Urinary bladder (tissue), 4 donors: ENCODE results near the gene TLX2. TPM values are rescaled to one million over a fixed set of nuclear protein-coding genes. Genes with fewer than 3 reads are reported as not detected.
"Not testable (repeated sequence)": the region's sequence is repeated elsewhere in the genome, so short reads cannot be mapped to it uniquely, and the experiment has no call there.

Experiments
- DNase-seq: peaks from one replicate; pipeline ENCODE4 v3.0.0-alpha.2; 2015; ENCODE audit errors: extremely low spot score
- H3K27ac ChIP-seq: one replicate; pipeline ENCODE4 v1.5.1; 2013; ENCODE audit warnings: low read depth, mild to moderate bottlenecking, moderate library complexity
- H3K36me3 ChIP-seq: one replicate; pipeline ENCODE4 v1.6.1; 2013; ENCODE audit warnings: mild to moderate bottlenecking, moderate library complexity; ENCODE audit not compliant: insufficient read depth
- H3K4me1 ChIP-seq: one replicate; pipeline ENCODE4 v1.6.1; 2013; ENCODE audit warnings: mild to moderate bottlenecking, moderate library complexity; ENCODE audit not compliant: insufficient read depth
- H3K4me3 ChIP-seq: one replicate; pipeline ENCODE4 v1.5.1; 2013; ENCODE audit warnings: low read depth, low read length
- WGBS: extraction: QIAGEN DNeasy Blood & Tissue Kit; methylation state at CpG from one replicate; pipeline ENCODE4 v1.1.7; 2013; 5-methylcytosine and 5-hydroxymethylcytosine counted together
- polyA plus RNA-seq: library from polyadenylated mRNA; stranded (reverse); fragments of 200-250 nt; gene quantifications from one replicate; pipeline ENCODE4 v1.2.3, GENCODE V29; 2013
- total RNA-seq: library from RNA; depleted of rRNA; stranded (reverse); fragments of >200 nt; gene quantifications from one replicate; pipeline ENCODE4 v1.2.3, GENCODE V29; 2014
- donor health status: healthy with polysubstance abuse.
- donor health status: healthy.

The TLX2 gene
- total RNA-seq (0.63 TPM), polyA plus RNA-seq (0.51 TPM)

- Histone ChIP-seq H3K36me3 (no peaks in the 10 kb centered on the region), H3K4me1 (peaks cover 3% of the 10 kb centered on the region), H3K27ac (no peak within 1 kb of the TSS), H3K4me3 (no peak within 1 kb of the TSS)
- DNase-seq, result no peak
- 3% methylated on average over 82 of the region's 82 CpGs for WGBS
Observed at GRCh38 chr2:74514368-74515270, at the start of gene TLX2. TLX2 (plus strand) TSS chr2:74514450; CDS start chr2:74514807, 357 bp downstream.

DNA sequence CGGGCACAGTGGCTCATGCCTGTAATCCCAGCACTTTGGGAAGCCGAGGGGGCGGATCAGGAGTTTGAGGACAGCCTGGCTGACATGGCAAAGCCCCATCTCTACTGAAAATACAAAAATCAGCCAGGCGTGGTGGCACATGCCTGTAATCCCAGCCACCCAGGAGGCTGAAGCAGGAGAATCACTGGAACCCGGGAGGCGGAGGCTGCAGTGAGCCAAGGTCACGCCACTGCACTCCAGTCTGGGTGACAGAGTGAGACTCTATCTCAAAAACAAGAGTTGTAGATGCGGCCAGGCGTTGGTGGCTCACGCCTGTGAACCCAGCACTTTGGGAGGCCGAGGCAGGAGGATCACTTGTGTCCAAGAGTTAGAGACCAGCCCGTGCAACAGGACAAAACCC, 43.5 kb upstream of the TLX2 start:
- 95% methylated on average over 12 of the region's 12 CpGs for WGBS
- H3K4me1 ChIP-seq, H3K27ac ChIP-seq, H3K4me3 ChIP-seq, H3K36me3 ChIP-seq, DNase-seq: not testable (repeated sequence)

DNA sequence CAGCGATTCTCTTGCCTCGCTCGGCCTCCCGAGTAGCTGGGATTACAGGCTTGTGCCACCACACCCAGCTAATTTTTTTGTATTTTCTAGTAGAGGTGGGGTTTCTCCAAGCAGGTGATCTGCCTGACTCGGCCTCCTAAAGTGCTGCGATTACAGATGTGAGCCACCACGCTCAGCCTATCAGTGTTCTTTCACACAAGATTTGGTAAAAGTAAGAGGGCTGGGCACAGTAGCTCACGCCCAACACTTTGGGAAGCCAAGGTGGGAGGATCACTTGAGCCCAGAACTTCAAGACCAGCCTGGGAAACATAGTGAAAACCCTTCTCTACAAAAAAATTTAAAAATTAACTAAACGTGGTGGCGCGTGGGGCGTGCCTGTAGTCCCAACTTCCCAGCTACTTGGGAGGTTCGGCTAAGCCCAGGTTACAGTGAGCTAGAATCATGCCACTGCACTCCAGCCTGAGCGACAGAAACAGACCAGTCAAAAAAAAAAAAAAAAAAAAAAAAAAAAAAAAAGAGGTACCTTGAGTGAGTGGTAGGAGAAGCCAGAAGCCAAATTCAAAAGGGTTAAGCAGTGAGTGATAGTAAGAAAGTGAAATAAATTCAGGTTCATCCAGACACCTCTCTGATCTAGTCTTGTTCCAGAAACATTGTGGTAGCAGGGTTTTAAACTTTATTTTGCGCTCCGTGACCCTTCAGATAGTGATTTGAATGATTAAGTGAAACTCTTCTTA, 42.8 kb upstream of the TLX2 start:
- H3K4me1 ChIP-seq, result peaks cover 2% of the 10 kb centered on the region
- peak overlapping the region; percentile 77 for H3K27ac ChIP-seq
- WGBS, result 59% methylated on average over 16 of the region's 16 CpGs
- peak overlapping the region; percentile 45 for H3K4me3 ChIP-seq
- peaks cover 2% of the 10 kb centered on the region for H3K36me3 ChIP-seq
- no peak for DNase-seq

GRCh38 chr2:74472086-74472944, 41.9 kb upstream of the TLX2 start, which contains the start of gene MRPL53:
MRPL53 (minus strand) TSS chr2:74472680; CDS start chr2:74472660, 20 bp downstream.
- H3K4me1 ChIP-seq, result peaks cover 2% of the 10 kb centered on the region
- peaks cover 2% of the 10 kb centered on the region for H3K36me3 ChIP-seq
- peak; percentile 93 for DNase-seq
- peak within 1 kb of the TSS; percentile 77 for H3K27ac ChIP-seq
- peak within 1 kb of the TSS; percentile 45 for H3K4me3 ChIP-seq
- WGBS, result under 1% methylated on average over 66 of the region's 66 CpGs

GRCh38 chr2:74472945-74473258, 41.3 kb upstream of the TLX2 start:
- no peak for DNase-seq
- peak overlapping the region; percentile 59 for H3K27ac ChIP-seq
- 12% methylated on average over 7 of the region's 7 CpGs for WGBS

DNA sequence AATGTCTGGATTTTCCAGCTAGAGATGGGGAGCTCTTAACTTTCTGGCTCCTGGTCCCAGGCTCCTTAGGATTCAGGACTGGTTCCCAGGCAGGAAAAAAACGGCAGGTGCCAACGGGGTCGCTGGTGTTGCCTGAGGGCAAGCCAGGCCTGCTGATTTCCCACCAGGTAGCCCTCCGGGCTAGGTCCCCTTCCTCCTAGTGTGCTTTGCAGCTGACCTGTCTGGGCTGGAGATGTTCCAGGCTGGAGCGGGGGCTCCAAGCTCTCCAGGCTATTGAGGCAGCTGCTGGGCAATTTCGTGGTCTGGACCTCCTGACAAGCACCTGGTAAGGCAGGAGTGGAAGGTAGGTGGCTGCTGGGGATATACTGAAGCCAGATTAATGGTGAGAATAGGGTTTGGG, 39.8 kb upstream of the TLX2 start:
- DNase-seq, result no peak
- Histone ChIP-seq H3K36me3 (peaks cover 2% of the 10 kb centered on the region), H3K27ac (no peak overlapping the region), H3K4me3 (no peak overlapping the region), H3K4me1 (peaks cover 2% of the 10 kb centered on the region)
- 94% methylated on average over 6 of the region's 6 CpGs for WGBS

More at GRCh38 chr2:74472945-74473258, 41.3 kb upstream of the TLX2 start:
- peaks cover 2% of the 10 kb centered on the region for H3K36me3 ChIP-seq
- peak overlapping the region; percentile 45 for H3K4me3 ChIP-seq
- peaks cover 2% of the 10 kb centered on the region for H3K4me1 ChIP-seq

DNA sequence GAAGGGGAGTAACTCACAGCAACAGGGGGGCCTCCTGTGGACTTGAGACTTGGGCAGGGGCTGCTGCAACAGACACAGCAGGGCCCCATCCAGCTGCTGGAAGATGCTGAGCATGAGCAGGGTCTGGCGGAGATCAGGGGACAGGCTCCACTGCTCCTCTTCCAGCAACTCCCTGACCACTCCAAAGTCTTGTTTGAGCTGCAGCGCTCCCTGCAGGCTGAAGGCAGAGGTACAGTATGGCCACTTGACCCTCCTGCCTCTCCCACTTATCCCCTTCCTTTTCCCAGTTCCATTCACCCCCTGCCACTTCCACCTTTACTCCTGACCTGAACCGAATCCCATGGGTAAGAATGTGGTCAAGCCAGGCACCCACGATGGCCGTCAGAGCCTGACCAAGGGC, 39.4 kb upstream of the TLX2 start:
- no peak overlapping the region for H3K27ac ChIP-seq
- peaks cover 2% of the 10 kb centered on the region for H3K4me1 ChIP-seq
- no peak for DNase-seq
- 86% methylated on average over 5 of the region's 5 CpGs for WGBS
- peaks cover 2% of the 10 kb centered on the region for H3K36me3 ChIP-seq
- H3K4me3 ChIP-seq, result no peak overlapping the region

DNA sequence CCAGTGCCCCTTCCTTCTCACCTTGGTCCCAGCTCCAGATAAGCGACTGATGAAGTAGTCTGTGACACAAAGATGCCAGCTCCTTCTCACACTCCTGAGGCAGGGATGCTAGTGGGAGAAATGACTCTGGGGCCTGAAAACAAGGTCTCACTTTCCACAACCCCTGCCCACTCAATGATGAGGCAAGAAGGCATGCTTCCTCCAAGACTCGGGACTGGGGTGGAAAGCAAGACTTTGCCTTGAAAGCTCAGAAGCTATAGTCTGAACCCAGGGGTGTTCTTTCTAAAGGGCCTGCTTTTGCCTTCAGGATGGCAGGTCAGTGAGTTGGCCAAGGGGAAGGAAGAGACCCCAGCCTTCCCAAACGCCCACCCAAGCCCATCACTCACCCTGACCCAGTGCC, 32.8 kb upstream of the TLX2 start:
- WGBS, result 58% methylated on average over 3 of the region's 3 CpGs

GRCh38 chr2:74481961-74482800, 32.1 kb upstream of the TLX2 start:
- 1% methylated on average over 80 of the region's 80 CpGs for WGBS
- peak overlapping the region; percentile 76 for H3K4me3 ChIP-seq
- DNase-seq, result no peak
- no peaks in the 10 kb centered on the region for H3K36me3 ChIP-seq
- H3K27ac ChIP-seq, result peak overlapping the region; percentile 83
- H3K4me1 ChIP-seq, result peaks cover 6% of the 10 kb centered on the region

More for the DNA sequence above, 32.8 kb upstream of the TLX2 start:
- Histone ChIP-seq H3K4me1 (peaks cover 6% of the 10 kb centered on the region), H3K4me3 (peak overlapping the region; percentile 76), H3K36me3 (no peaks in the 10 kb centered on the region), H3K27ac (no peak overlapping the region)
- no peak for DNase-seq

DNA sequence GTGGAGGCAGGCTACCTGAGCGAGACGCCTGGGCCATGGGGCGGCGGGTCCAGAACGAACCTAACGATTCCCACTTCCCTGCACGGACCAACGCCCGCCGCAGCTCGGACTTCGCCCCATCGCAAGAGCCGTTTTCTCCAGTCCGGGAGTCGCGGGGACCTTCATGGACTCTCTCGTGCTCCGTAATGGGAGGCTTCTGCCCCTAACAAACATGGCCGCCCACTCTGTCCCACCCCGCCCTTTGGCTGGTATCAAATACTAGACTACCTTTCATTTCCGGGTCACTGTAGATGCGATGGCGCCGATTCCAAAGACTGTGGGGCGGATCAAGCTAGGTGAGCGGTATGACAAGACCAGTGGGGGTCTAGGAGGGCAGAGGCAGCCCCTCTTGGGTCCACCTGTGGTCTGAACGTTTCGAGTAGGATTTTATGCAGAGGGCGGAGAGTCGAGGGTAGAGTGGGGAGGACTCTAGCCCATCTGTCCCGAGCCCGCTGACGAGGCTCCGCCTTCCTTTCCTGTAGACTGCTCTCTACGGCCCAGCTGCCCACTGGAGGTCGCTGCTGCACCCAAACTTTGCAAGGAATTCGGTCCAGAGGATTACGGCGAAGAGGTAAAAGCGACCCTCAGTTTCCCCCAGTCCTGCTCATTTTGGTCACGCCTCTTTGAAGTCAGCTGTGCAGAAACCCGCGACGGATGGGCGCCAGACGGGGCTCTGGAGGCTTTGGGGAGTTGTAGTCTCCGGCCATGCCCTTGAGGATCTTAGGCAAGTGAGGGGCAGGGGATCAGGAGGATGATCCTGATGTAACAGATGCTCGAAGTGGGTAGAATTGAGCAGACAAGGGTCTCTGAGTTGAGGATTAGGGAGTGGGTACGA, 31.2 kb upstream of the TLX2 start, which contains the start of the genes CCDC142 and TTC31:
Gene CCDC142 (minus strand): TSS at position 198 of the 874 bp plus-strand sequence. CDS start 161 bp downstream, at position 37.
Gene TTC31 (plus strand): TSS at position 281 of the 874 bp plus-strand sequence. CDS start 15 bp downstream, at position 296.
- under 1% methylated on average over 50 of the region's 50 CpGs for WGBS
- no peaks in the 10 kb centered on the region for H3K36me3 ChIP-seq

GRCh38 chr2:74483675-74484164, 30.5 kb upstream of the TLX2 start:
- 78% methylated on average over 19 of the region's 19 CpGs for WGBS
- not testable (repeated sequence) for H3K4me1 ChIP-seq, H3K36me3 ChIP-seq, DNase-seq, H3K27ac ChIP-seq
- H3K4me3 ChIP-seq, result peak overlapping the region; percentile 76

More for the DNA sequence above, 31.2 kb upstream of the TLX2 start, which contains the start of the genes CCDC142 and TTC31:
- Histone ChIP-seq H3K4me1 (peaks cover 6% of the 10 kb centered on the region), H3K4me3 (peak within 1 kb of the TSS; percentile 76), H3K27ac (peak within 1 kb of the TSS; percentile 83)
- DNase-seq, result peak; percentile 92
